ENCODE data around the gene SMC1B.

- TF ChIP-seq, protein P1, sequence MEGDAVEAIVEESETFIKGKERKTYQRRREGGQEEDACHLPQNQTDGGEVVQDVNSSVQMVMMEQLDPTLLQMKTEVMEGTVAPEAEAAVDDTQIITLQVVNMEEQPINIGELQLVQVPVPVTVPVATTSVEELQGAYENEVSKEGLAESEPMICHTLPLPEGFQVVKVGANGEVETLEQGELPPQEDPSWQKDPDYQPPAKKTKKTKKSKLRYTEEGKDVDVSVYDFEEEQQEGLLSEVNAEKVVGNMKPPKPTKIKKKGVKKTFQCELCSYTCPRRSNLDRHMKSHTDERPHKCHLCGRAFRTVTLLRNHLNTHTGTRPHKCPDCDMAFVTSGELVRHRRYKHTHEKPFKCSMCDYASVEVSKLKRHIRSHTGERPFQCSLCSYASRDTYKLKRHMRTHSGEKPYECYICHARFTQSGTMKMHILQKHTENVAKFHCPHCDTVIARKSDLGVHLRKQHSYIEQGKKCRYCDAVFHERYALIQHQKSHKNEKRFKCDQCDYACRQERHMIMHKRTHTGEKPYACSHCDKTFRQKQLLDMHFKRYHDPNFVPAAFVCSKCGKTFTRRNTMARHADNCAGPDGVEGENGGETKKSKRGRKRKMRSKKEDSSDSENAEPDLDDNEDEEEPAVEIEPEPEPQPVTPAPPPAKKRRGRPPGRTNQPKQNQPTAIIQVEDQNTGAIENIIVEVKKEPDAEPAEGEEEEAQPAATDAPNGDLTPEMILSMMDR (IDR thresholded peaks at IDR 0.05): no peak
- TF ChIP-seq EZH2phosphoT487 (IDR thresholded peaks at IDR 0.05) (no peak), EZH2 (IDR thresholded peaks at IDR 0.05) (no peak)
Observed at GRCh38 chr22:45455621-45456020, 42.2 kb upstream of the SMC1B start.

Measured in neural progenitor cell (in vitro differentiated cells).